Measurements from ENCODE around the gene PNPLA3. TPM values are rescaled to one million over a fixed set of nuclear protein-coding genes. Genes with fewer than 3 reads are reported as not detected.

Gene PNPLA3
- total RNA-seq, 1 donor from 2014 or later, result 6.9 TPM

DNA sequence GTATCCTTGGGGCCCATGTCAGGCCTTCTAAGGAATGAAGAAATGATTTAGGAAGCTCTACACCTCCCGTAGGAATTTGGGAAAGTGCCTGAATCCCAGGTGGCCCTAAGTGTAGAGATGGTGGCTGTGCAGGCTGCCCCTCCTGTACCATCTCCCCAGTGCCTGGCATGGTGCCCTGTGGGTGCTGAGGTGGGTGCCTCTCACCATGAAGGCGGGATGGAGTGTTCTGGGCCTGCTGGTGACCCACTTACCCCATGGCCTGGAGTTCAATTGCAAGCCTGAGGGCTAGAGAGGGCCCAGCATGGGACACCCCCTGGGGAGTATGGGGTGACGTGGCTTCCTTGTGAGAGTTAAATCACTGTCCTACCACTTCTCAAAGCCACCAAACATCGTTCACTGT lies 51.4 kb downstream of the PNPLA3 start:
- H3K36me3 ChIP-seq, result peaks cover 95% of the 10 kb centered on the region
- H3K27me3 ChIP-seq (ENCODE audit: low read depth), result no peaks in the 10 kb centered on the region
- DNase-seq, result no peak
- H3K4me1 ChIP-seq, result no peaks in the 10 kb centered on the region
- TF ChIP-seq, protein P1, sequence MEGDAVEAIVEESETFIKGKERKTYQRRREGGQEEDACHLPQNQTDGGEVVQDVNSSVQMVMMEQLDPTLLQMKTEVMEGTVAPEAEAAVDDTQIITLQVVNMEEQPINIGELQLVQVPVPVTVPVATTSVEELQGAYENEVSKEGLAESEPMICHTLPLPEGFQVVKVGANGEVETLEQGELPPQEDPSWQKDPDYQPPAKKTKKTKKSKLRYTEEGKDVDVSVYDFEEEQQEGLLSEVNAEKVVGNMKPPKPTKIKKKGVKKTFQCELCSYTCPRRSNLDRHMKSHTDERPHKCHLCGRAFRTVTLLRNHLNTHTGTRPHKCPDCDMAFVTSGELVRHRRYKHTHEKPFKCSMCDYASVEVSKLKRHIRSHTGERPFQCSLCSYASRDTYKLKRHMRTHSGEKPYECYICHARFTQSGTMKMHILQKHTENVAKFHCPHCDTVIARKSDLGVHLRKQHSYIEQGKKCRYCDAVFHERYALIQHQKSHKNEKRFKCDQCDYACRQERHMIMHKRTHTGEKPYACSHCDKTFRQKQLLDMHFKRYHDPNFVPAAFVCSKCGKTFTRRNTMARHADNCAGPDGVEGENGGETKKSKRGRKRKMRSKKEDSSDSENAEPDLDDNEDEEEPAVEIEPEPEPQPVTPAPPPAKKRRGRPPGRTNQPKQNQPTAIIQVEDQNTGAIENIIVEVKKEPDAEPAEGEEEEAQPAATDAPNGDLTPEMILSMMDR (IDR thresholded peaks at IDR 0.05), result no peak
- H3K27ac ChIP-seq, result no peak overlapping the region
- no peak overlapping the region for H3K4me3 ChIP-seq
- H3K9me3 ChIP-seq, result no peaks in the 10 kb centered on the region
- intact Hi-C loops (cut with DNase I), result no loop called here
- ATAC-seq, result no peak

DNA sequence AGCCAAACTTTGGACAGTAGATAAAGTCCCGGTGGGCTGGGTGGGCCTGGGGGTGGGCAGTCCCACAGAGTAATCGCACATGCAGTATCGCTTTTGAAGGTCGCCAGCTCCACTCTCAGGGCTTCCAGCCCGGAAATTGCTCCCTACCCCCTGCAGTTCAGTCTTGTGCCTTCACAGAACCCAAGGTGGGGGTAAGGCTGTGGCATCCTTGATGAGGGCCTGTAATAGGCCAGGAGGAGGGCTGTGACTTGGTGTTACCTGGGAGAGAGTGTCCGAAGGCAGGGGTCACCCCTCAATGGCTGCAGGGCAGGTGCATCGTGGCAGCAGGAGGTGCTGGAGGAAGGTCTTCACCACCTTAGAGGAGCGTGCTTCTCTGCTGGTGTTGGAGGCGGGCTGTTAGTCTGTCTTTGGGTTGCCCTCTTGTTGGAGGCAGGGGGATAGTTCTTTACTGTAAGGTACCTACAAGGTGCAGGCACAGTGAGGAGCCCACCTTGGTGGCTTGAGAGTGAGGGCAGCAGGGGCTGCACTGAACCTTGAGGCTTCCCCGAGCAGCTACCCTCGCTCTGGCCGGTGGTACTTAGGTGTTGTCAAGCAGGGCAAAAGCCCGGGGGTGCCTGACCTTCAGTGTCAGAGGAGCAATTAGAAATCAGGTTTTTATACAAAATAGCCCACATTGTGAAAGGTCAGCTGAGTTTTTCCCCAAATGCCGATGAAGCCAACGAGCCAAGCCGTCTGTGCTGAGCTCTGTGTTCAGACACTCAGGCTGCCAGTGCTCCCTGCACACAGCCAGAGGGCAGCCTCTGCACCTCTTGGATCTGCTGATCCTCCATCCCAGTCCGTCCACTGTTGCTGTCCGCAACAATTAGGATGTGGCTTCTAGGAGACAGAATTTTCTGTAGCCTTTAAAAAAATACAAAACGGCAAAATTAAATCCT lies 53.5 kb downstream of the PNPLA3 start:
- no peaks in the 10 kb centered on the region for H3K4me1 ChIP-seq
- no peak overlapping the region for H3K4me3 ChIP-seq
- TF ChIP-seq, protein P1 (IDR thresholded peaks at IDR 0.05), result no peak
- peaks cover 97% of the 10 kb centered on the region for H3K36me3 ChIP-seq
- H3K9me3 ChIP-seq, result no peaks in the 10 kb centered on the region
- no peaks in the 10 kb centered on the region for H3K27me3 ChIP-seq (ENCODE audit: low read depth)
- intact Hi-C loops (cut with DNase I), result no loop called here
- DNase-seq (no peak), ATAC-seq (no peak)
- no peak overlapping the region for H3K27ac ChIP-seq

GRCh38 chr22:43978558-43978957 lies 55.0 kb downstream of the PNPLA3 start:
- Histone ChIP-seq H3K27me3 (ENCODE audit: low read depth) (no peaks in the 10 kb centered on the region), H3K9me3 (no peaks in the 10 kb centered on the region), H3K4me1 (no peaks in the 10 kb centered on the region), H3K36me3 (peaks cover 99% of the 10 kb centered on the region), H3K4me3 (no peak overlapping the region), H3K27ac (no peak overlapping the region)
- ATAC-seq, result no peak
- intact Hi-C loops (cut with DNase I), result no loop called here
- TF ChIP-seq, protein P1 (IDR thresholded peaks at IDR 0.05), result no peak
- DNase-seq, result no peak

- intact Hi-C loops (cut with DNase I), result no loop called here
- no peak overlapping the region for H3K27ac ChIP-seq
- H3K36me3 ChIP-seq, result peaks cover 99% of the 10 kb centered on the region
- TF ChIP-seq, protein P1 (IDR thresholded peaks at IDR 0.05), result no peak
- no peak overlapping the region for H3K4me3 ChIP-seq
- H3K9me3 ChIP-seq, result no peaks in the 10 kb centered on the region
- DNase-seq, result no peak
- no peaks in the 10 kb centered on the region for H3K27me3 ChIP-seq (ENCODE audit: low read depth)
- no peak for ATAC-seq
- no peaks in the 10 kb centered on the region for H3K4me1 ChIP-seq
Observed at GRCh38 chr22:43980579-43980978, 57.0 kb downstream of the PNPLA3 start.

- Histone ChIP-seq H3K9me3 (no peaks in the 10 kb centered on the region), H3K27me3 (ENCODE audit: low read depth) (no peaks in the 10 kb centered on the region), H3K4me1 (no peaks in the 10 kb centered on the region), H3K4me3 (no peak overlapping the region), H3K36me3 (peaks cover 99% of the 10 kb centered on the region), H3K27ac (no peak overlapping the region)
- DNase-seq (no peak), ATAC-seq (no peak)
- TF ChIP-seq, protein P1 (IDR thresholded peaks at IDR 0.05), result no peak
- intact Hi-C loops (cut with DNase I), result no loop called here
Observed at GRCh38 chr22:43980996-43981395, 57.4 kb downstream of the PNPLA3 start.

All from lower lobe of right lung (tissue), 2 donors.